HG02588 (cell line): ENCODE measurements around the gene NKAPL.
A peak's percentile ranks its signal among the peaks of the same experiment; 100 is the strongest.

Experiments
- ATAC-seq: cut with Tn5 transposase; IDR thresholded peaks from one replicate; pipeline ENCODE4 v1.9.1; 2021; ENCODE audit warnings: mild to moderate bottlenecking, moderate library complexity; ENCODE audit not compliant: unreplicated experiment

The NKAPL gene

DNA sequence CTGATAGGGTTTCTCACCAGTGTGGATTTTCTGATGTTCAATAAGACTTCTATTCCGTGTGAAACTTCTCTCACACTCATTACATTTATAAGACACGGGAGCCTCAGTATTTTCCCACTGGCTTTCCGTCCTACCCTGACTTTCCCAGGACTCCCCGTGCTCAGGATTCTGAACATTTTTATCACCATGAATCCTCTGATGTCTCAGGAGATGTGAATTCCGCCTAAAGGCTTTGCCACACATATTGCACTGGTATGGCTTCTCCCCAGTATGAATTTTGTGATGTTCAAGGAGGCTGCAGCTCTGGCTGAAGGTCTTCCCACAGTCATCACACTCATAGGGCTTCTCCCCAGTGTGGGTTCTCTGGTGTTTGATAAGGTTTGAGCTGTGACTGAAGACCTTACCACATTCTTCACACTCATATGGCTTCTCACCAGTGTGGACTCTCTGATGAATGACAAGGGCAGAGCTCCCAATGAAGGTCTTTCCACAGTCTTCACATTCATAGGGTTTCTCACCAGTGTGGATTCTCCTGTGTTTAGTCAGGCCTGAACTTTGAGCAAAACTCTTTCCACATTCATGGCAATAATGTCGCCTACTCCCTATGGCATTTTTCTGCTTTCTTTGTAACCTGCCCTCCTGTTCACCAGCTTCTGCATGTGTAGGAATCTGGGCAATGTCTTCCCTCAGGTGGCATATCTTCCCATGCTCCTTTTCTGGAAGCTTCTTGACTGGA, 13.7 kb upstream of the NKAPL start:
- no peak for ATAC-seq

DNA sequence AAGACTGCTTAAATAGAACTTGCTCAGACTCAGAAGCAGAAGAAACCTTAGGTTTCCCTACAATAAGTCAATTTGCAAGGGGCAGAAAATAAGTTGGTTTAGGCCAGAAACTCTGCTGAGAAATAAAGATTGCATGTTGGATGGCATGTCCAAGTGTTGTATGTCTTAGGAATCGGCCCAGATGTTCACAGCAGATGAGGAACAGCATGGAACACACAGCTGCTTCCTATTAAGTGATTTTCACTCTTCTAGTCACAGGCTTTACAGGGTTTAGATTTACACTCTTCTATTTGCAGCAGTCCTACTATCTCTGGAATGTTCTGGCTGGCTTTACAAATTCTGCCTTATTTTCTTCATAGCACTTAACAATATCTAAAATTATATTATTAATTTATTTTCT, 10.2 kb upstream of the NKAPL start:
- ATAC-seq = no peak

DNA sequence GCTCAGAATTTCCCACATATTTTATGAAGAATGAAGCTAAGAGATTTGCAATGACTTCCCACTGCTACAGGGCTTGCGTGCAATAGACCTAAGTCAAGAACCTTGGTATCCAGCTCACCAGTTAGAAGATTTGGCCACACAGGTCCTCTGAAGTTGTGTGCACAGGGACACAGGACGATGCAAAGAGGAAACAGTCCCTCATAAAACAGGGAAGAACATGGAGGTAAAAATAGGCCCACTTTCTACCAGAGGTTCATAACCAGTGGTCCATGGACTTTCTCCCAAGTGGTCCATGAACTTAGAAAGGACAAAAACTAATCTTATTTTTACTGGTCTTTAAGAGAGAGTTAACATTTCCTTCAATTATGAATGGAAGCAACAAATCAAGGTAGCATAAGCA, 8.3 kb upstream of the NKAPL start:
- ATAC-seq = no peak

DNA sequence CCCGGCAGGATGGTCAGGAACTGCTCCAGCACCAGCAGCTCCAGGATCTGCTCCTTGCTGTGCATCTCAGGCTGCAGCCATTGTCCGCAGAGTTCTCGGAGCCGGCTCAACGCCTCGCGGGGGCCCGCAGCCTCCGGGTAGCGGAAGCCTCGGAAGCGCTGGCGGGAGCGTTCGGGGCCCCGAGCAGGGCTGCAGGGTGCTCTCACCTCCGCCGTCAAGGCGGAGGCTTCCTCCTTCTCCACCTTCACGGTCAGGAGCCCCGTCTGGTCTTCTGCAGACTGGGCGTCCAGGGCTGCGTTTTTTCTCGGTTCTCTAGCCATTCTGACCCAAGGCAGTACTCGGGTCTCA, 7.5 kb upstream of the NKAPL start:
- peak; percentile 37 for ATAC-seq

DNA sequence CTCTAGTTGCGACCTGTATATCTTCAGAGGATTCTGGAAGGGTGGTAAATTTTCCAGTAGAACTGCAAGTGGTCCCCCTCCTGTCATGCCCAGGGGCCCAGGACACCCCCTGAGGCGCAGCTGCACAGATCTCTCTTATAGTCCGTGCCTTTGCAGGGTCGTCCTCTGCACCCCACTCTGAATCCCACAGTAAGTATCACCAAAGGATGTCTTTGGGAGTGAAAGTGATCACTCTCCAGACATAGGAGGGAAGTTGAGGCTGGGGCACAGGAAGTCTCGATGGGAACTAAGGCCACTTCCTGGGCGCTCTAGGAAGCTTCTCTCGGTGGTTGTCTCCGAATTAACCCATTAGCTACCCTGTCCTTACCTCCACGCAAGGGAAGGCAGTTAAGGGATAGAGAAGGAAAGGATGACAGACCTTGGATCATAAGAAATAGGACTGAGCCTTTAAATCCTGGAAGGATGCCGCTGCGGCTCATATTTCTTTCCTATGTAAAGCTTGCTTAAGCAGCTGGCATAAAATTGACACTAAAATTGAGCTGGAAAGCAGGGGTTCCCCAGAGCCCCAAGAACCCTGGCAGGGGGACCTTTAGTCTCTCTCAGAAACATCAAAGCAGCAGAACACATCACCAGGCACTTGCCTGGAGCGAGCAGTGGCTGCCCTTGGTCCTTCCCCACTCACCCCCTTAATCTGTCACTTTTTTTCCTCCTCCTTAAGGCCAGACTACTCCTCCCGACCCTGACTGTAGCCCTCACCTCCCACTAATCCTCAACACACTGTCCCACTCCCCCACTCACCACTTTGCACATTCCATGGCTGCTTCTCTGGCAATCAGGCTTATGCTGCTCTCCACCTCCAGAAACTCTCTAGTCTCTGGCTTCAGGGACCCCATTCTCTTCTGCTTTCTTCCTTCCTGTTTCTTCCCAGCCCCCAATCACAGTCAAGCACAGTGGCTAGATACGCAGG, 6.8 kb upstream of the NKAPL start, which contains the start of gene ZKSCAN4:
Gene ZKSCAN4 (minus strand): TSS at position 261 of the 967 bp plus-strand sequence. CDS start 289 bp downstream, outside the sequence.
- peak; percentile 79 for ATAC-seq

DNA sequence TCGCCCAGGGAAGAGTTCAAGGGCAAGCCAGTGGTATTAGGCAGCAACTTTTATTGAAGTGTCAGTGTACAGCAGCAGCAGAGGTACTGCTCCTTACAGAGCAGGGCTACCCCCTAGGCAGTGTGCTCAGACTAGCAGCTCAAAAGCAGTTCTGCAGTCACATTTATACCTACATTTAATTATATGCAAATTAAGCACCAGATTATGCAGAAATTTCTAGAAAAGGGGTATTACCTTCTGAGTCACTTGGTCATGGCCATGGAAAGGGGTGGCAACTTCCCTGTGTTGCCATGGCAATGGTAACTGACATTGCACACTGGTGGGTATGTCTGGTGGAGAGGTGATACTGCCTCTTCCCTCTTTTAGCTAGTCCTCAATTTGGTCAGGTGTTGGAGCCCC, 5.0 kb upstream of the NKAPL start:
- no peak for ATAC-seq

DNA sequence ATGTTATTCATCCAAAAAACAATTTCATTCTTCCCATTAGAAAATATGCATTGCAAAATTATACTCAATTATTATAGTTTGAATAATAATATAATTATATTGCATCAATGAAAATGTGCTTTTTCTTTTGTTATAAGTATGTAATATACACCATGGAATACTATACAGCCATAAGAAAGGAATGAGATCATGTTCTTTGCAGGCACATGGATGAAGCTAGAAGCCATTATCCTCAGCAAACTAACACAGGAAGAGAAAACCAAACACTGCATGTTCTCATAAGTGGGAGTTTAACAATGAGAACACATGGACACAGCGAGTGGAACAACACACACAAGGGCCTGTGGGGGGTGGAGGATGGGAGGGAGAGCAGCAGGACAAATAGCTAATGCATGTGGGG, 2.1 kb upstream of the NKAPL start:
- ATAC-seq = no peak

DNA sequence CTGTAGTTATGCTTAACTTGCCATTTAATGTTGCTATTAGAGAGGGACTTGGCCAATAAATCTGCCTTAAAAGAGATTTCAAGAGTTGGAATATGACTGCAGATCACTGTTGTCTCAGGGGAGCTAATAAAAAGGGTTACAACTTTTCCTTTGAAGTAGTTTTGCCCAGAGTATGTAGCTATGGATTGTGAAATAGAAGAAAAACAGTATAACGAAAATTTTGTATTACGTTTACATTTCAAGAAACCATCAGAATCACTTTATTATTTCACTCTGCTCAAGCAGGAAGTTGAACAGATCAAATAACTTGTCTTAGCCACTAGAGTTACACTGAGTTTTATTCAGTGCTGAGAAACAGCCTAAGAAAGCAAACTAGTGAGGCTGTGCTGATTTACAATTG, 4.8 kb downstream of the NKAPL start:
- no peak for ATAC-seq

DNA sequence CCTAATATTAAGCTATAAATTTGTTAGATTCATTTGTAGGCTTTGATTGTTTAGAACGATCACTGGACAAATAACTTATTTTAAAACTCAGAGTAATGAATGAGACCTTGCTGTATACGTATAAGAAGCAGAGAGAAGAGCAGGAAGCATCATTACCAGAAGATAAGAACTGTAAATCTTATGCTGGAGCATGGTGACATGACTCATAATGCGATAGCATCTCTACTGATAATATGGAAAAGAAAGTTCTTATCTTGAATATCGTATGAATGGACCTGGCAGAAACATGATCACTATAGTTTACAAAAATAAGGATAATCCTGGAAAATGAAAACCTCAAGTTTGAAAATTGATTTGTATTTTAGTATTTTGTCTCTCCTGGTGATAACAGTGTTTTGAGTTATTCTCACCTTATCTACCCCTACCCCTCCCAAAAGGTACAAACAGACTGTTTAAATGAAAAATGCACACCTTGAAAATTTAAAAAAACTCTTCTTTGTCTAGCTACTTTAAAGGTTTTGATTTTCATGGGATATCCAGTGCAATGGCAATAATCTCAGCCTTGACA, 5.8 kb downstream of the NKAPL start:
- ATAC-seq = no peak

DNA sequence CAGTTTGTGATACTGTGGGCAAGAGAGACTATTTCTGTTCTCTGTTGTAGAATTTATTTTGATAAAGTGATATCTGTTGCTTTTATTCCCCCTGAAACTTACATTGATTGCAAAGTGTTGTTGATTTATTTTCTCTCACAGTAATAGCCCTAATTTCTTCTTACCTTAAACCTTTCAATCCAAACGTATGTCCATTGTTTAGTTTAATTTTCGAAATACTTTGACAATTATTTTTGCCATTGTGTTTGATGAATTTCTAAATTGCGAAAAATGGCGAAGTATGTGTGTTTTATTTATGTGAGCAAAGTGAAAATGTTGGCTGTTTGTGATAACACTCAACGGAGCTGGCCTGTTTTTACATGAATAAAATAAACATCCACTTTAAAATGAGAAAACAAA, 7.5 kb downstream of the NKAPL start:
- ATAC-seq = no peak

DNA sequence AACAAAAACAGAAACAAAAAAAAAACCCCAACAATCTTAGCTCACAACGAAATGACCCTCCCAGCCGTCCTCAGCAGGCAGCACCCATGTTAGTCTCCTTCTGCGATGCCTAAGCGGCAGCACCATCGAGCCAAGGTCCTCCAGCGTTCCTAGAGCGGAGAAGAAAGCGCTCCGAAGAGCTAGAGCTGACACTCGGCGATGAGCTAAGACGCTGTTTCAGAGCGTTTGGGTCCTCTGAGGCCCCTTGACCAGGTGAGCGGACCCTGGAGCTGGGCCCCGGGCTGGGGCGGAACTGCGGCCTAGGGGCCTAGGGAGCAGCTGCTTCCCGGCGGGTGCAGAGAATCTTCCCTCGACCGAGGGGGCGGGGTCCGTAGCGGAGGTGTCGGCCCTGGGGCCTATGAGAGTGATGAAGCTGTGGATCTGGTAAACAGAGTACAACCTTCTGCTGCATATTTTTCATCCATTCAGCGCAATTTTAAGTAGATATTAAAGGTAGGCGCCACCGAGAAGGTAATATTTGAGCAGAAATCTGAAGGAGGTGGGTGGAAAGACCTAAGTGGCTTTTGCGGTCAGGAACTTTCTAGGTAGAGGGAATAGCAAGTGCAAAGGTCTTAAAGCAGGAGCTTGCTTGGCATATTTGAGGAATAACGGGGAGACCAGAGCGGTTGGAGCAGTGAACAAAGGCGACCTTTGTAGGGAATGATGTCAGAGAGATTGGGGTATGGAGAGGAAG, 8.0 kb downstream of the NKAPL start, which contains the start of gene ZSCAN26:
Gene ZSCAN26 (plus strand): TSS at position 182 of the 733 bp plus-strand sequence. CDS start 4,777 bp downstream, outside the sequence.
- peak; percentile 92 for ATAC-seq

DNA sequence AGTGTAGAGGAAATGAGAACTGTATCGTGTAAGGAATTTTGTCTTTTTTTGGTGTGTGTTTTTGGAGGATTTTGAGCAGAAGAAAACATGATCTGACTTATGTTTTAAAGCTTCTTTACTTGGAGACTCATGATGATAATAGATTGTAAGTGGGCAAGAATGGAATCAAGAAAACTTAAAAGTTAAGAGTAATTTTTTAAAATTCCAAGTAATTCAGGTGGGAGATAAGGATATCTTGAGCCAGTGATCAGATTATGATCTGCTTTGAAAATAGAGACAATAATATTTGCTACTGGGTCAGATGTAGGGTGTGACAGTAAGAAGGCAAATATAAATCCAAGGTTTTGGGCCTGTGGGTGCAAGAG, 8.6 kb downstream of the NKAPL start:
- no peak for ATAC-seq

DNA sequence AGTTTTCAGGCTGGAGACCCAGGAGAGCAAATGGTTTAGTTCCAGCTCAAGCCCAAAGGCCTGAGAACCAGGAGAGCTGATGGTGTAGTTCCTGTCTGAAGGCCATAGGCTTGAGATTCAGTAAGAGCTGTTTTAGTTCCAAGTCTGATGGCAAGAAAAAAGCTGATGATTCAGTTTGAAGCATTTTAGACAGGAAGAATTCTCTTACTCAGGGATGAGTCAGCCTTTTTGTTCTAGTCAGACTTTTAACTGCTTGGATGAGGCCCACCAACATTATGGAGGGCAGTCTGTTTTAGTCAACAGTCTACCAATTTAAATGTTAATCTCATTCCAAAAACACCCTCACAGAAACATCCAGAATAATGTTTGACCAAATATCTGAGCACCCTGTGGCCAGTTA, 10.4 kb downstream of the NKAPL start:
- no peak for ATAC-seq

DNA sequence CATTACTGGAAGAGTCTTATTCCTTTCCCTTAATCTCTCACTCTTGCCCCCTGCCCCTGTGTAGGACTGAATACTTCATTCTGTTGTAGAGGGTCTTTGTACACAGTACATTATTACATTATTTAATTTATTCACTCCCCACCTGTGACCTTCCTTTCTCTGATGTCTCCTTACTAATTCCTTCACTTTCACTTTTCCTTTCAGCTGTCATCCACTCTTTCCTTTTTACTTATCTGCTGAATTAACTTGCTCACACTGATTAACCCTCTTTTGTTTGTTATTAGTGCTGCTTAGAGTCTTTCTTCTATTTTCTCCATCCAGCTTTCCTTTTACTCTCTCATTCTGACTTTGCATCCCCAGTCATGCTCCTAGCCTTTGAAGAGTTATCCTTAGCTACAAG, 15.8 kb downstream of the NKAPL start:
- no peak for ATAC-seq

DNA sequence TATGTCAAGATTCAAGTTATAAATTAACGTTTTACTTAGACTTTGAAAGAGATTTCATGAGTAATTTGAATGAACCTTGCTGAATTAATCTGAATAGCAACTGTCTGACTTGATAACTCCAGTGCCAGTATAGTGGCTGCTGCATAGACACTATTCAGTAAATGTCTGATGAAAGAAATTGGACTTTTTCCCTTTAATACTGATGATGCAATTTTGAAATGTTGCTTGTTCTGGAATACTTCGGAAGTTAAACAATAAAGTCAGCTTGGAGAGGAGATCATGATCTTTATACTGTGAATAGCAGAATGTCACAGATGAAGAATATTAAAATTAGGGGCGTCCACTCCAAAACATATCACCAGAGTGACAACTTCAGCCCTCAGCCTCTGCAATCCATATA, 18.6 kb downstream of the NKAPL start:
- ATAC-seq = no peak

DNA sequence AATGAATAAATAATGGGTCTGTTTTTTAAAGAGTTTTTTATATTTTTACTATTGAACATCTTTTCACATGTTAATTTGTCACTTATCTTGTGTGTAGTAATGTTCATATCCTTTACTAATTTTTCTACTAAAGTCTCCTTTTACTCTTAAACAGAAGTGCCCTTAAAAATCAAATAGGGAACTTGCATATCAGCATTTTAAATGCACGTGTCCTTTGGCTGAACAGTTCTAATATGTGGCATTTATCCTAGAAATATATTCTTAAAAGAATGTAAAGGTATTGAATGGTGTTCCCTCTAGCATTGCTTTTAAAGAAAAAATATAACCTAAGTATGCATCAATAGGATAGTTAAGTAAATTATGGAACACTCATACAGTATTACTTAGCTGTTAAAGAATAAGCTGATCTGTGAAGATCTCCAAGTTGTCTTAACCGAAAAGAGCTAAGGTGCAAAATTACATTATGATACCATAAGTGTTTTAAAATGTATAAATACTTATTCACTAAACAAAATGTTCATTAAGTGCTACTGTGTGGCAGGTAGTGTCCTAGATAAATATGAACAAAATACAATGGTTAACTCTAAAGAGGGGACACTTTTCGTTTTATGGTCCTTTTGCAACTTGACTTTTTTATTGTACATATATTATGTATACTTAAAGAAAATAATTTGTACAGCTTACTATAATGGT, 21.6 kb downstream of the NKAPL start:
- no peak for ATAC-seq

DNA sequence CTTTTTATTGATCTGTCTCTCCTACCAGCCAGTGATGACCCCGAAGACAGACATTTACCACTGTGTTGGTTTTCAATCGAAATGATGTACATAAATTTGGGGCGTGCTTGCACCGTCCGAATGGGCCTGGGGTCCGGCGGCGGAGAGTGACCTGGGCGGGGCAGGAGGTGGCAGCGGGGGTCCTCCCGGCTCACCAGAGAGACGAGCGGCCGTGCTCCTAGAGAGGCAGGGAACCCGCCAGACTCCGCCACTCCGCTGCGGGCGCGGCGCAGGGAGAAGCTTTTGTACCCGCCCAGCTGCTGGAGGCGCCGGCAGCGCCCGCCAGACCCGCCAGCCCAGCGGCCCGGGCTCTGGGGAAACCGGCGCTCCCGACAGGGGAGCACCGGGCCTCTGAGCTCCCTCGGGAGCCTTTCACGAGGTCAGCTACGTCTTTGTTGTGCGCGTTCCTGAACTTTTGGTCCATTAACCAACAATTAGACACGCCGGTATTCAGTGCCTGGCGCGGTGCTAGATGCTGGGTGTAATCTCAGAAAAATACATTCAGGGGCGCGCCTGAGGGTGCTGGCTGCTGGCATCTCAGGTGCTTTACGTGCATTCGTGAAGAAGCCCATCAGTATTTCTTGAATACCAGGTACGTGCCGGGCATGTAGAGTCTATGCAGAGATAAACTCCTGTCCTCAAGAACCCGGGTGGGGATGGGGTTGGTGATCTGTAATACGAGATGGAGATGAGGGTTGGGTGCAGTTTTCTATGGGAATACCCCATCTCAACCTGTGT, 22.4 kb downstream of the NKAPL start, which contains the start of gene PGBD1:
Gene PGBD1 (plus strand): TSS at position 285 of the 777 bp plus-strand sequence. CDS start 2,242 bp downstream, outside the sequence.
- peak; percentile 86 for ATAC-seq

DNA sequence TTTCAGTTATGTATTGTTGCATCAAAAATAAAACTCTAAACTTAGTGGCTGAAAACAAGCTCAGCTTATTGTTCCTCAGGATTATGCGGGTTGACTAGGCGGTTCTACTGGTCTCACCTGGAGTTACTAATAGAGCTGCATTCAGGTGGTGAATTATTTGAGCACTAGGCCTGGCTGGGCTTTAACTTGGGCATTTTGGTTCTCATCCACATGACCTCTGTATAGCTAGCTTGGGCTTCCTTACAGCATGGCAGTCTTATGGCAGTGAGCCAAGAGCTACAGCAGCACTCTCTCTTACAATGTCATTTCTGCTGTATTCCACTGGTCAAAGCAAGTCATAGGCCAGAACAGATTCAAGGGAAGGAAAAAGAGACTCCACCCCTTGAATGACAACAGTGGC, 23.8 kb downstream of the NKAPL start:
- ATAC-seq = no peak

DNA sequence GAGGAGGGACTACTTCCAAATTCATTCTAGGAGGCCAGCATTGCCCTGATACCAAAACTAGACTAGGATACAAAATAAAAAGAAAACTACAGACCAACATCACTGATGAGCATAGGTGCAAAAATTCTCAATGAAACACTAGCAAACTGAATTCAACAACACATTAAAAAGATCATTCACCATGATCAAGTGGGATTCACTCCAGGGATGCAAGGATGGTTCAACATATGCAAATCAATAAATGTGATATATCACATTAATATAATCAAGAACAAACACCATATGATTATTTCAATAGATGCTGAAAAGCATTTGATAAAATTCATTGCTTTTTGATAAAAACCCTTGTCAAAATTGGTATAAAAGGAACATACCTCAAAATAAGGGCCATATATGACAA, 32.5 kb downstream of the NKAPL start:
- no peak for ATAC-seq
